ENCODE measurements around the gene BROX. TPM values are rescaled to one million over a fixed set of nuclear protein-coding genes. Genes with fewer than 3 reads are reported as not detected.

BROX gene
- total and polyA plus RNA-seq, 10 of the 15 experiments (the other 5 are each of a cell fraction or from before 2014, with no cell fraction given) = 5.8 to 42.0 (median 16.8) TPM

DNA sequence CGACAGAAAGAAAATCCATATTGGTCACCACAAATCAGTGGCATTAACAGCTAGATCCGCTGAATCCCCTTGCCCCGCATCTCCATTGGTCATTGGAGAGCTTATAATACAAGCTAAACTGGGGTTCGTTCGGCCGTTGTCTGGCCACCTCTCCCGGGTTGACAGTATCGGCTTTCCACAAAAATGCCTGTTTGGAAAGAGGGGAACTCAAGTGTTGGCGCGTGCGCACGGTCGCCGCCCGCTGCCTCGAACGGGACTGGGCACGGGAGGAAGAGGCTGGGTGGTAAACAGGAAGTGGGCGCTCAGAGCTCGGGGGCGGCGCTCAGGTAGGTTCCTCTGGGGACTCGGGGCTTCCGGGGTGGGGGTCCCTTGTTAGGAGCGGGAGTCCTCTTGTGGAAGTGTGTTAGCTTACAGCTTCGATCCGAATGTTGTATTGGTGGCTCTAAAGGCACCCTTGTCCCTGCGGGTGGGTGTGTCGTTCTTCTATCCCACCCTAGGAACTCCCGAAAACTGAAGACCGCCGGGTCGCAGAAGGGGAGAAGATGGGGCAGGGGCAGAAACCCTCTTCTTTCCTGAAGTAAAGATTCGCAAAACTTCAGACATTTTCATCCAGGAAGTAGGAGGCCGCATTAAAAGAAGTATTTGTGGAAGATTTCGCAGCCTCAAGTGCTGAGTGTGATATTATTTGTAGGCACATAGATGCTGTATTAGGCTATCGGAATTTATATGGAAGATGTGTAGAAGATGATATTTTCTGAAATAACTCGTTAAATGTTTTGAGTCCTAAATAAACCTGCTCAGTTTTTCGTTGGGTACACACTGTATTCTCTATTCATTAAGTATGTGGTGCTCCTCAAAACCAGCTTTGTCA lies 962 bp downstream of the BROX start (continued):
- TF ChIP-seq NR2F1 (conservative IDR thresholded peaks at IDR 0.05) (no peak), ASH2L (IDR thresholded peaks at IDR 0.05; ENCODE audit: borderline replicate concordance, low read depth) (no peak; the same call in 1 of the 2 replicates), EED (IDR thresholded peaks at IDR 0.05; ENCODE audit: low read depth) (no peak), STAT3 (IDR thresholded peaks at IDR 0.05; ENCODE audit: low read depth, low read length) (no peak), CEBPB (IDR thresholded peaks at IDR 0.05; ENCODE audit: borderline replicate concordance in 1 of 2, low read depth in 2 of 2, low read length in 2 of 2) (no peak), CBX3 (IDR thresholded peaks at IDR 0.05; ENCODE audit: borderline replicate concordance, low read depth) (no peak), ZNF24 (IDR thresholded peaks at IDR 0.05) (no peak), RFX5 (IDR thresholded peaks at IDR 0.05; ENCODE audit: low read depth, low read length) (no peak), HDAC6 (IDR thresholded peaks at IDR 0.05; ENCODE audit: unreplicated experiment) (no peak), TCF3 (IDR thresholded peaks at IDR 0.05; ENCODE audit: borderline replicate concordance, insufficient read depth, low read depth, low read length) (no peak), HDGF (IDR thresholded peaks at IDR 0.05) (no peak), MYC (IDR thresholded peaks at IDR 0.05; ENCODE audit: insufficient read depth, insufficient read length, insufficient replicate concordance, low read length, severe bottlenecking) (peak; percentile 32), CHD1 (IDR thresholded peaks at IDR 0.05; ENCODE audit: low read depth, low read length) (no peak), SIN3A (IDR thresholded peaks at IDR 0.05; ENCODE audit: low read depth, low read length) (peak; percentile 63; the same call in 1 of the 2 replicates), YY1 (IDR thresholded peaks at IDR 0.05; ENCODE audit: low read depth, low read length) (peak; percentile 85; the same call in 1 of the 2 replicates), POLR2AphosphoS5 (IDR thresholded peaks at IDR 0.05; ENCODE audit: low read length) (no peak; the same call in 1 of the 2 replicates), SREBF1 (IDR thresholded peaks at IDR 0.05; ENCODE audit: low read length) (no peak), CREM (IDR thresholded peaks at IDR 0.05; ENCODE audit: low read depth) (peak; percentile 27; the same call in 1 of the 2 replicates), ATF7 (IDR thresholded peaks at IDR 0.05; ENCODE audit: low read depth) (no peak; the same call in 1 of the 2 replicates)
- TF ChIP-seq, protein P1, sequence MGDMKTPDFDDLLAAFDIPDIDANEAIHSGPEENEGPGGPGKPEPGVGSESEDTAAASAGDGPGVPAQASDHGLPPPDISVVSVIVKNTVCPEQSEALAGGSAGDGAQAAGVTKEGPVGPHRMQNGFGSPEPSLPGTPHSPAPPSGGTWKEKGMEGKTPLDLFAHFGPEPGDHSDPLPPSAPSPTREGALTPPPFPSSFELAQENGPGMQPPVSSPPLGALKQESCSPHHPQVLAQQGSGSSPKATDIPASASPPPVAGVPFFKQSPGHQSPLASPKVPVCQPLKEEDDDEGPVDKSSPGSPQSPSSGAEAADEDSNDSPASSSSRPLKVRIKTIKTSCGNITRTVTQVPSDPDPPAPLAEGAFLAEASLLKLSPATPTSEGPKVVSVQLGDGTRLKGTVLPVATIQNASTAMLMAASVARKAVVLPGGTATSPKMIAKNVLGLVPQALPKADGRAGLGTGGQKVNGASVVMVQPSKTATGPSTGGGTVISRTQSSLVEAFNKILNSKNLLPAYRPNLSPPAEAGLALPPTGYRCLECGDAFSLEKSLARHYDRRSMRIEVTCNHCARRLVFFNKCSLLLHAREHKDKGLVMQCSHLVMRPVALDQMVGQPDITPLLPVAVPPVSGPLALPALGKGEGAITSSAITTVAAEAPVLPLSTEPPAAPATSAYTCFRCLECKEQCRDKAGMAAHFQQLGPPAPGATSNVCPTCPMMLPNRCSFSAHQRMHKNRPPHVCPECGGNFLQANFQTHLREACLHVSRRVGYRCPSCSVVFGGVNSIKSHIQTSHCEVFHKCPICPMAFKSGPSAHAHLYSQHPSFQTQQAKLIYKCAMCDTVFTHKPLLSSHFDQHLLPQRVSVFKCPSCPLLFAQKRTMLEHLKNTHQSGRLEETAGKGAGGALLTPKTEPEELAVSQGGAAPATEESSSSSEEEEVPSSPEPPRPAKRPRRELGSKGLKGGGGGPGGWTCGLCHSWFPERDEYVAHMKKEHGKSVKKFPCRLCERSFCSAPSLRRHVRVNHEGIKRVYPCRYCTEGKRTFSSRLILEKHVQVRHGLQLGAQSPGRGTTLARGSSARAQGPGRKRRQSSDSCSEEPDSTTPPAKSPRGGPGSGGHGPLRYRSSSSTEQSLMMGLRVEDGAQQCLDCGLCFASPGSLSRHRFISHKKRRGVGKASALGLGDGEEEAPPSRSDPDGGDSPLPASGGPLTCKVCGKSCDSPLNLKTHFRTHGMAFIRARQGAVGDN (IDR thresholded peaks at IDR 0.05) = 0 out of 2 replicates have a peak, but pooled peaks have one; percentile 15
- TF ChIP-seq, protein P2, sequence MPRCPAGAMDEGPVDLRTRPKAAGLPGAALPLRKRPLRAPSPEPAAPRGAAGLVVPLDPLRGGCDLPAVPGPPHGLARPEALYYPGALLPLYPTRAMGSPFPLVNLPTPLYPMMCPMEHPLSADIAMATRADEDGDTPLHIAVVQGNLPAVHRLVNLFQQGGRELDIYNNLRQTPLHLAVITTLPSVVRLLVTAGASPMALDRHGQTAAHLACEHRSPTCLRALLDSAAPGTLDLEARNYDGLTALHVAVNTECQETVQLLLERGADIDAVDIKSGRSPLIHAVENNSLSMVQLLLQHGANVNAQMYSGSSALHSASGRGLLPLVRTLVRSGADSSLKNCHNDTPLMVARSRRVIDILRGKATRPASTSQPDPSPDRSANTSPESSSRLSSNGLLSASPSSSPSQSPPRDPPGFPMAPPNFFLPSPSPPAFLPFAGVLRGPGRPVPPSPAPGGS (IDR thresholded peaks at IDR 0.05; ENCODE audit: borderline replicate concordance, insufficient read depth, low read depth, low read length, poor library complexity, severe bottlenecking) = peak; percentile 16
- TF ChIP-seq, protein P3, sequence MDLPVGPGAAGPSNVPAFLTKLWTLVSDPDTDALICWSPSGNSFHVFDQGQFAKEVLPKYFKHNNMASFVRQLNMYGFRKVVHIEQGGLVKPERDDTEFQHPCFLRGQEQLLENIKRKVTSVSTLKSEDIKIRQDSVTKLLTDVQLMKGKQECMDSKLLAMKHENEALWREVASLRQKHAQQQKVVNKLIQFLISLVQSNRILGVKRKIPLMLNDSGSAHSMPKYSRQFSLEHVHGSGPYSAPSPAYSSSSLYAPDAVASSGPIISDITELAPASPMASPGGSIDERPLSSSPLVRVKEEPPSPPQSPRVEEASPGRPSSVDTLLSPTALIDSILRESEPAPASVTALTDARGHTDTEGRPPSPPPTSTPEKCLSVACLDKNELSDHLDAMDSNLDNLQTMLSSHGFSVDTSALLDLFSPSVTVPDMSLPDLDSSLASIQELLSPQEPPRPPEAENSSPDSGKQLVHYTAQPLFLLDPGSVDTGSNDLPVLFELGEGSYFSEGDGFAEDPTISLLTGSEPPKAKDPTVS (IDR thresholded peaks at IDR 0.05; ENCODE audit: low read depth, low read length) = no peak
- TF ChIP-seq, protein P4, sequence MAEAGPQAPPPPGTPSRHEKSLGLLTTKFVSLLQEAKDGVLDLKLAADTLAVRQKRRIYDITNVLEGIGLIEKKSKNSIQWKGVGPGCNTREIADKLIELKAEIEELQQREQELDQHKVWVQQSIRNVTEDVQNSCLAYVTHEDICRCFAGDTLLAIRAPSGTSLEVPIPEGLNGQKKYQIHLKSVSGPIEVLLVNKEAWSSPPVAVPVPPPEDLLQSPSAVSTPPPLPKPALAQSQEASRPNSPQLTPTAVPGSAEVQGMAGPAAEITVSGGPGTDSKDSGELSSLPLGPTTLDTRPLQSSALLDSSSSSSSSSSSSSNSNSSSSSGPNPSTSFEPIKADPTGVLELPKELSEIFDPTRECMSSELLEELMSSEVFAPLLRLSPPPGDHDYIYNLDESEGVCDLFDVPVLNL (IDR thresholded peaks at IDR 0.05; ENCODE audit: low read depth, low read length) = no peak
